ENCODE measurements around the gene MXRA7. TPM values are rescaled to one million over a fixed set of nuclear protein-coding genes. Genes with fewer than 3 reads are reported as not detected.
A peak's percentile ranks its signal among the peaks of the same experiment; 100 is the strongest.

Gene MXRA7
- total RNA-seq, 4 donors from 2014 or later, result 362 to 576 (median 421) TPM

GRCh38 chr17:76672892-76673291 lies 37.9 kb downstream of the MXRA7 start:
- Histone ChIP-seq H3K4me3 (replicated peaks in 1 of 3) (no peak overlapping the region), H3K36me3 (no peaks in the 10 kb centered on the region), H3K27me3 (no peaks in the 10 kb centered on the region), H3K9me3 (no peaks in the 10 kb centered on the region), H3K4me1 (peaks cover 35 to 61% of the 10 kb centered on the region in 2 donors), H3K27ac (peak overlapping the region in 2 of 3 donors; percentile 2 to 96)
- no peak for DNase-seq
- intact Hi-C loops (cut with DNase I), result no loop called here
- 95 to 97% methylated on average over 3 of the region's 3 CpGs for whole genome bisulfite sequencing, 2 donors
- TF ChIP-seq, protein P1, sequence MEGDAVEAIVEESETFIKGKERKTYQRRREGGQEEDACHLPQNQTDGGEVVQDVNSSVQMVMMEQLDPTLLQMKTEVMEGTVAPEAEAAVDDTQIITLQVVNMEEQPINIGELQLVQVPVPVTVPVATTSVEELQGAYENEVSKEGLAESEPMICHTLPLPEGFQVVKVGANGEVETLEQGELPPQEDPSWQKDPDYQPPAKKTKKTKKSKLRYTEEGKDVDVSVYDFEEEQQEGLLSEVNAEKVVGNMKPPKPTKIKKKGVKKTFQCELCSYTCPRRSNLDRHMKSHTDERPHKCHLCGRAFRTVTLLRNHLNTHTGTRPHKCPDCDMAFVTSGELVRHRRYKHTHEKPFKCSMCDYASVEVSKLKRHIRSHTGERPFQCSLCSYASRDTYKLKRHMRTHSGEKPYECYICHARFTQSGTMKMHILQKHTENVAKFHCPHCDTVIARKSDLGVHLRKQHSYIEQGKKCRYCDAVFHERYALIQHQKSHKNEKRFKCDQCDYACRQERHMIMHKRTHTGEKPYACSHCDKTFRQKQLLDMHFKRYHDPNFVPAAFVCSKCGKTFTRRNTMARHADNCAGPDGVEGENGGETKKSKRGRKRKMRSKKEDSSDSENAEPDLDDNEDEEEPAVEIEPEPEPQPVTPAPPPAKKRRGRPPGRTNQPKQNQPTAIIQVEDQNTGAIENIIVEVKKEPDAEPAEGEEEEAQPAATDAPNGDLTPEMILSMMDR (IDR thresholded peaks at IDR 0.05), result no peak
- TF ChIP-seq POLR2A (IDR thresholded peaks at IDR 0.05), result no peak

GRCh38 chr17:76672270-76672851 lies 38.4 kb downstream of the MXRA7 start:
- Histone ChIP-seq H3K27me3 (no peaks in the 10 kb centered on the region), H3K4me3 (replicated peaks in 1 of 3) (peak overlapping the region in 2 of 3 donors; percentile 34 to 55), H3K4me1 (peaks cover 41 to 62% of the 10 kb centered on the region in 2 donors), H3K27ac (peak overlapping the region; percentile 96 to 98 (median 96)), H3K36me3 (no peaks in the 10 kb centered on the region), H3K9me3 (no peaks in the 10 kb centered on the region)
- no peak for DNase-seq
- WGBS, 2 donors, result 61 to 64% methylated on average over 13 of the region's 13 CpGs
- TF ChIP-seq POLR2A (IDR thresholded peaks at IDR 0.05), result no peak
- TF ChIP-seq, protein P1 (IDR thresholded peaks at IDR 0.05), result no peak
- intact Hi-C loops (cut with DNase I), result no loop called here

DNA sequence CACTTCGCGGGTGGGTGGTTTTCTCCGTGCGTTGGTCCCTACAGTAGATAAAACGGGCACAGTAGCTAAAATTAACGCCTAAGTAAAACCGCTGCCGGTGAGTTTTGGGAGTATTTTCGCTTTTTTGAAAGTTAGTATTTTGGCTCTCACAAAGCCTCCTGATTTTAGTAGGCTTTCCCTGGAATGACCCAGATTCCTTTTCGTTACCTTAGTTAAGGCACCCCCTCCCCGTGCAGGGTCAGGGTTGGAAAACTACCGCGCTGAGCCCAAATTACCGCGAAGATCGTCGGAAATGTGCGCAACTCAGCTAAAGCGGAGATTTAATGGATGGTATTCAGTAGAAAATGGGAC lies 38.9 kb downstream of the MXRA7 start:
- TF ChIP-seq POLR2A (IDR thresholded peaks at IDR 0.05), result peak; percentile 76 to 91
- TF ChIP-seq, protein P1 (IDR thresholded peaks at IDR 0.05), result peak in 2 of 6 experiments; percentile 35 to 38
- intact Hi-C loops (cut with DNase I), result no loop called here
- H3K4me3 ChIP-seq (replicated peaks in 1 of 3), result peak overlapping the region; percentile 19 to 55 (median 34)
- H3K27me3 ChIP-seq, result no peaks in the 10 kb centered on the region
- DNase-seq, result no peak
- peak overlapping the region; percentile 96 to 98 (median 96) for H3K27ac ChIP-seq
- 1% methylated on average over 18 to 19 of the region's 19 CpGs for WGBS, 2 donors
- no peaks in the 10 kb centered on the region for H3K36me3 ChIP-seq
- H3K4me1 ChIP-seq, result peaks cover 43 to 64% of the 10 kb centered on the region in 2 donors
- H3K9me3 ChIP-seq, result no peaks in the 10 kb centered on the region

- Histone ChIP-seq H3K4me1 (peaks cover 47 to 69% of the 10 kb centered on the region in 2 donors), H3K36me3 (no peaks in the 10 kb centered on the region), H3K9me3 (no peaks in the 10 kb centered on the region), H3K27me3 (no peaks in the 10 kb centered on the region), H3K4me3 (replicated peaks in 1 of 3) (peak overlapping the region in 1 of 3 donors; percentile 34), H3K27ac (peak overlapping the region; percentile 93 to 98 (median 96))
- DNase-seq, result peak; percentile 99 to 100
- TF ChIP-seq POLR2A (IDR thresholded peaks at IDR 0.05), result peak; percentile 53 to 72
- TF ChIP-seq, protein P1 (IDR thresholded peaks at IDR 0.05), result peak in 1 of 6 experiments; percentile 9
- 3 to 8% methylated on average over 20 to 30 of the region's 32 CpGs for WGBS, 2 donors
- intact Hi-C loops (cut with DNase I), result no loop called here
These were observed 39.4 kb downstream of the MXRA7 start for GRCh38 chr17:76671123-76671911.

DNA sequence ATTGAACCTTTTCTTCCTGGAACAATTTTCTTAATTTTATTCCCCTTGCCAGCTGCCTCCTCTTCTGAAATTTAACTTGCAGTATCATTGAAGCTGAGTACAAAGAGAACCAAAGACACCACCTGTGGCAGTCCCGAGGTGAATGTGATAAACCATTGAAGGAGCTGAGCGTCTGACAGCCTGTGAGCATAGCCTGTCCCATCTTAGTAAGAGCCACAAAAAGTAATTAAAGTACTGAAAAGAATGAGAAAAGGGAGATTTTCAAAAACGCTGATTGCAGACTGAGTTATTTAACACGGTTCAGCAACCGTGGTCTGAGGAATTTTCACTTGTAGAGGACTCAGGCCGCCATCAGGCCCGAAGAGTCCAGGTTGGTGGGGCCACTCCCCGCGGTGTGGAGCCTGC lies 40.0 kb downstream of the MXRA7 start:
- Histone ChIP-seq H3K36me3 (no peaks in the 10 kb centered on the region), H3K4me3 (replicated peaks in 1 of 3) (no peak overlapping the region), H3K4me1 (peaks cover 49 to 65% of the 10 kb centered on the region in 2 donors), H3K27ac (peak overlapping the region; percentile 93 to 98 (median 96)), H3K9me3 (no peaks in the 10 kb centered on the region), H3K27me3 (no peaks in the 10 kb centered on the region)
- no peak for DNase-seq
- intact Hi-C loops (cut with DNase I), result no loop called here
- no peak for TF ChIP-seq POLR2A (IDR thresholded peaks at IDR 0.05)
- TF ChIP-seq, protein P1 (IDR thresholded peaks at IDR 0.05), result peak in 1 of 6 experiments; percentile 9
- WGBS, 2 donors, result 29 to 40% methylated on average over 9 of the region's 9 CpGs
